T-helper 22 cell (primary cell): ENCODE results near the gene HECTD1.

Source experiments
- DNase-seq: peaks from one replicate; pipeline ENCODE4 v3.0.0-alpha.2; 2020; ENCODE audit warnings: low read depth

HECTD1 gene

GRCh38 chr14:31051023-31051422 is 156.6 kb downstream of the HECTD1 start:
- no peak for DNase-seq
